HEK293 (cell line): ENCODE data around the gene ZNF396.
A peak's percentile ranks its signal among the peaks of the same experiment; 100 is the strongest.

Experiments used
- CTCF ChIA-PET: fragments of 350-600 bp; formaldehyde crosslinking; extraction: SDS; loops from one replicate; lab custom pipeline; 2021; ENCODE audit warnings: antibody characterized with exemption; lab: Yijun Ruan, JAX
- POLR2A ChIA-PET: fragments of 300-600 bp; formaldehyde crosslinking; extraction: SDS; loops from one replicate; lab custom pipeline; 2020; ENCODE audit warnings: antibody characterized with exemption, inconsistent platforms; lab: Yijun Ruan, JAX
- H3K27ac ChIP-seq: fragments of 200-500 bp; sonication (Bioruptor generic); 2 replicates; pipeline ENCODE4 v1.5.1; 2014; ENCODE audit warnings: low read depth, low read length, control low read depth, inconsistent platforms; ENCODE audit errors: extremely low read depth
- H3K36me3 ChIP-seq, 2 experiments: fragments of 200-500 bp in 1 of 2; sonication (Bioruptor generic) in 1 of 2; 1 replicate in 1 of 2; 2 replicates in 1 of 2; pipeline ENCODE4 v1.5.1; 2014 to 2017; ENCODE audit warnings: inconsistent platforms in 2 of 2, low read length in 2 of 2; ENCODE audit not compliant: control insufficient read depth in 2 of 2, insufficient read depth in 1 of 2
- H3K4me1 ChIP-seq: fragments of 200-500 bp; sonication (Bioruptor generic); 2 replicates; pipeline ENCODE4 v1.5.1; 2014; ENCODE audit warnings: mild to moderate bottlenecking, low read length, inconsistent platforms; ENCODE audit not compliant: control insufficient read depth, insufficient read depth
- H3K4me3 ChIP-seq: 2 replicates; pipeline ENCODE4 v1.5.1; 2011; ENCODE audit warnings: low read depth, mild to moderate bottlenecking, control low read depth, low read length, moderate library complexity
- H3K9me3 ChIP-seq: fragments of 200-500 bp; sonication (Bioruptor generic); 2 replicates; pipeline ENCODE4 v1.5.1; 2014; ENCODE audit warnings: low read depth, low read length, inconsistent platforms; ENCODE audit not compliant: control insufficient read depth, insufficient read depth
- GLIS1 ChIP-seq: fragments of 450-650 bp; formaldehyde crosslinking; IDR thresholded peaks from 2 replicates; pipeline ENCODE4 v1.5.1; 2016; ENCODE audit warnings: missing biosample characterization, missing genetic modification characterization
- MEIS1 ChIP-seq: sonication (generic); formaldehyde crosslinking; IDR thresholded peaks from 2 replicates; pipeline ENCODE4 v1.8.1; 2022; ENCODE audit warnings: missing genetic modification reagents, mild to moderate bottlenecking, borderline replicate concordance
- PRDM10 ChIP-seq: fragments of 450-650 bp; formaldehyde crosslinking; IDR thresholded peaks from 2 replicates; pipeline ENCODE4 v1.5.1; 2016; ENCODE audit warnings: missing biosample characterization, missing genetic modification characterization
- SP2 ChIP-seq: fragments of 450-650 bp; formaldehyde crosslinking; IDR thresholded peaks from 2 replicates; pipeline ENCODE4 v1.5.1; 2016; ENCODE audit warnings: missing biosample characterization, missing genetic modification characterization
- ZBTB48 ChIP-seq: fragments of 450-650 bp; formaldehyde crosslinking; IDR thresholded peaks from 2 replicates; pipeline ENCODE4 v1.5.1; 2016; ENCODE audit warnings: missing biosample characterization, missing genetic modification characterization
- ZFP69B ChIP-seq: fragments of 450-650 bp; formaldehyde crosslinking; IDR thresholded peaks from 2 replicates; pipeline ENCODE4 v1.5.1; 2016; ENCODE audit warnings: missing biosample characterization, missing genetic modification characterization
- ZNF350 ChIP-seq: fragments of 450-650 bp; formaldehyde crosslinking; IDR thresholded peaks from 2 replicates; pipeline ENCODE4 v1.5.0; 2017; ENCODE audit warnings: missing biosample characterization, mild to moderate bottlenecking, missing genetic modification characterization
- ZNF362 ChIP-seq: fragments of 450-650 bp; formaldehyde crosslinking; IDR thresholded peaks from 2 replicates; pipeline ENCODE4 v1.5.1; 2016; ENCODE audit warnings: missing biosample characterization, missing genetic modification characterization
- ZNF37A ChIP-seq: fragments of 450-650 bp; IDR thresholded peaks from 2 replicates; pipeline ENCODE4 v1.5.1; 2018; ENCODE audit warnings: missing biosample characterization, missing genetic modification characterization
- ZNF404 ChIP-seq: fragments of 450-650 bp; formaldehyde crosslinking; IDR thresholded peaks from 2 replicates; pipeline ENCODE4 v1.5.1; 2017; ENCODE audit warnings: missing biosample characterization, missing genetic modification characterization
- ZNF433 ChIP-seq: fragments of 450-650 bp; formaldehyde crosslinking; IDR thresholded peaks from 2 replicates; pipeline ENCODE4 v1.5.1; 2016; ENCODE audit warnings: missing biosample characterization, missing genetic modification characterization, low read depth
- ZNF626 ChIP-seq: fragments of 450-650 bp; sonication (Bioruptor Pico); formaldehyde crosslinking; IDR thresholded peaks from 2 replicates; pipeline ENCODE4 v1.5.1; 2018; ENCODE audit warnings: missing biosample characterization, missing genetic modification characterization, inconsistent platforms
- ZNF776 ChIP-seq: fragments of 450-650 bp; formaldehyde crosslinking; IDR thresholded peaks from 2 replicates; pipeline ENCODE4 v1.5.0; 2017; ENCODE audit warnings: missing biosample characterization, missing genetic modification characterization, borderline replicate concordance
- ZNF837 ChIP-seq: fragments of 450-650 bp; formaldehyde crosslinking; IDR thresholded peaks from 2 replicates; pipeline ENCODE4 v1.5.1; 2016; ENCODE audit warnings: missing biosample characterization, missing genetic modification characterization
- ZXDB ChIP-seq: fragments of 450-650 bp; formaldehyde crosslinking; IDR thresholded peaks from 2 replicates; pipeline ENCODE4 v1.5.1; 2016; ENCODE audit warnings: missing biosample characterization, missing genetic modification characterization

Gene ZNF396

GRCh38 chr18:35348001-35348400, 29.1 kb downstream of the ZNF396 start:
- H3K36me3 ChIP-seq: no peaks in the 10 kb centered on the region
- TF ChIP-seq ZNF404 (tag by site-specific recombination) (no peak), ZNF37A (tag by site-specific recombination) (no peak), MEIS1 (CRISPR knock-in tag) (no peak), ZNF433 (tag by site-specific recombination) (no peak), ZNF350 (tag by site-specific recombination) (no peak)
- TF ChIP-seq, all 188 proteins: peak for 0
- Histone ChIP-seq H3K4me3 (no peak overlapping the region), H3K27ac (no peak overlapping the region), H3K4me1 (no peaks in the 10 kb centered on the region), H3K9me3 (no peaks in the 10 kb centered on the region)
- ChIA-PET POLR2A (interaction anchor here (0.7 to 1.1 kb wide), 3 partner anchors 14 to 830 kb away, joined by 3 to 6 read pairs (median 4); no protein-coding TSS in a partner anchor), CTCF (interaction anchor here (0.7 to 1.2 kb wide), 2 partner anchors 37 to 117 kb away, joined by 3 read pairs; no protein-coding TSS in a partner anchor)

GRCh38 chr18:35345950-35346349, 31.2 kb downstream of the ZNF396 start:
- CTCF ChIA-PET: interaction anchor here (0.5 to 1.0 kb wide), 4 partner anchors 9 to 340 kb away, joined by 3 to 4 read pairs (median 4); no protein-coding TSS in a partner anchor
- POLR2A ChIA-PET: no interaction called here
- H3K4me3 ChIP-seq: no peak overlapping the region
- no peak overlapping the region for H3K27ac ChIP-seq
- no peak for TF ChIP-seq ZNF837 (tag by site-specific recombination)
- TF ChIP-seq ZFP69B (tag by site-specific recombination): no peak
- no peak for TF ChIP-seq ZNF776 (tag by site-specific recombination)
- TF ChIP-seq ZXDB: no peak
- no peak for TF ChIP-seq SP2 (tag by site-specific recombination)
- TF ChIP-seq ZNF626 (tag by site-specific recombination): no peak
- no peak for TF ChIP-seq ZNF362 (tag by site-specific recombination)
- TF ChIP-seq PRDM10: peak; percentile 25; the same call in 1 of the 2 replicates
- no peaks in the 10 kb centered on the region for H3K9me3 ChIP-seq
- H3K4me1 ChIP-seq: no peaks in the 10 kb centered on the region
- H3K36me3 ChIP-seq: peaks cover 0 to 16% of the 10 kb centered on the region in 2 experiments; a peak in 2 of 3 replicates

- H3K9me3 ChIP-seq: no peaks in the 10 kb centered on the region
- CTCF ChIA-PET: interaction anchor here (0.5 to 1.7 kb wide), 6 partner anchors 10 to 339 kb away, joined by 3 to 7 read pairs (median 4); no protein-coding TSS in a partner anchor
- TF ChIP-seq ZBTB48 (tag by site-specific recombination): peak; percentile 85
- TF ChIP-seq GLIS1: no peak
- H3K4me3 ChIP-seq: no peak overlapping the region
- no peaks in the 10 kb centered on the region for H3K4me1 ChIP-seq
- no peak overlapping the region for H3K27ac ChIP-seq
- POLR2A ChIA-PET: no interaction called here
- peaks cover 0 to 21% of the 10 kb centered on the region in 2 experiments; a peak in 2 of 3 replicates for H3K36me3 ChIP-seq
Measured at GRCh38 chr18:35345460-35345921, 31.6 kb downstream of the ZNF396 start.
